ENCODE measurements around the gene MDGA2. TPM values are rescaled to one million over a fixed set of nuclear protein-coding genes. Genes with fewer than 3 reads are reported as not detected.
A peak's percentile ranks its signal among the peaks of the same experiment; 100 is the strongest.

Gene MDGA2
- total RNA-seq, 1 experiment from 2014 or later: not detected

DNA sequence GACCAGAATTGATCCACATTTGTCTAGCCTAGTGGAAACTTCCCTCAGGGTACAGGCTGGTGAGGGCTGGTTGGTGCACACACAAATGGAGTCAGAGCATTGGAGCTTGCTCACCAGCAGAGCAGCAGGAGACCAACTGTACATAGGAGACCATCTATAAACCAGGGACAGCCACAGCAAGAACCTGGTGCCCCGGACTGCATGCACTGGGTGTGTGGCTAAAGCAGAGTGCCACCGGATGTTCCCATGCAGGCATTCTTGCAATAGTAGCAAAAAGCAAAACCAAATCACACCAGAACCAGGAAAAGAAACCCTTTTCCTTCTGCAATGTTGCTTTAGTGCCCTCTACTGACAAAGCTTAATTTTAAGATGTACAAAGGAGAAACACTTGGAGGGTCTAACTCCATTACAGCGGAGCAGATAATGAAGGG, 136.4 kb downstream of the MDGA2 start:
- no peaks in the 10 kb centered on the region for H3K27me3 ChIP-seq
- no peak for DNase-seq
- H3K36me3 ChIP-seq: no peaks in the 10 kb centered on the region
- no peaks in the 10 kb centered on the region for H3K9me3 ChIP-seq
- no peak overlapping the region for H3K4me3 ChIP-seq

DNA sequence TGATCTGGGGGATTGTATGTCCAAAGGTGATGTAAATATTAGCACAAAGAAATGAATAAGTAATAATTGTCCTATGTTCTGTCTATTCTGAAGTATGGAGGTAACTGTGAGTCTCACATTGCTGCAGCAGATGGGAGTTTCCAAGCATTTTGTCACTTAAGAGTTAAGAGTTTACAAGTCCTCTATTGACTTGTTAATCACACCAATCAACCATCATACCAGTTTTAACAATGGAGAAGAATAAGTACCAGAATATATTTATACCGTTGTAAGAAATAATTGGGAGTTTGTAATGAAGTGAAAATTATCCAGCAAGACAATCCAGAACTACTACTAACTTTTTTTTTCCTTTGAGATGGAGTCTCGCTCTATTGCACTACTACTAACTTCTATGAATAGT, 139.1 kb downstream of the MDGA2 start:
- Histone ChIP-seq H3K27me3 (no peaks in the 10 kb centered on the region), H3K4me3 (no peak overlapping the region), H3K9me3 (no peaks in the 10 kb centered on the region), H3K36me3 (no peaks in the 10 kb centered on the region)
- DNase-seq: no peak

DNA sequence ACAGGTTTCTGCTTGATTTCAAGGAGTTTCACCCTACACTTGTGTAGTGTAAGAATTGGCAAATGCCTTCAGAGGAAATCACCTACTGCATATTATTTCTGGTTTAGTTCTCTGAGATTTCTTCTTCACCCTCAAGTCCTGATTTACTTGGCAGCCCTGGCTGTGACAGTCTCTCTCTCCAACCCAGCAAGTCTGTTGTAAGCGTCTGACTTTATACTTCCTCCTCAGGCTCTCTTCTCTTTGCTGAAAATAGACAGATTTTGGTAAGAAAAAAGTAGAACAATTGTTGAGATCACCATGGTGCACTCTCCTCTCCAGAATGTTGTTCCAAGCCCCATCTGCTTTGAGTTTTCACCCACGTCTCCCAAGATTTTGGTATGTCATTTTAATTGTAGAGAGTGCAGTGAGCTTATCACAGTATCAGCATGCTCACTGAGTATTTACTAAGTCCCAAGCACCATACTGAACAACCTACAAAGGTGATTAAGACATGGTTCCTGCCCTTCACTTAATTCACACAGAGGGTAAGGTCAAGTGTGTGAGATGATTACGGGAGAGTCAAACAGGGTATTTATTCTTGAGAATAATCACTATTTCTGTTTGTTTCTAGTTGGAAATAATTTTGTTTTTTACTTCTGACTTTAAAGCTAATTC, 148.7 kb downstream of the MDGA2 start:
- no peaks in the 10 kb centered on the region for H3K36me3 ChIP-seq
- H3K4me3 ChIP-seq: no peak overlapping the region
- no peaks in the 10 kb centered on the region for H3K9me3 ChIP-seq
- no peak for DNase-seq
- H3K27me3 ChIP-seq: no peaks in the 10 kb centered on the region

DNA sequence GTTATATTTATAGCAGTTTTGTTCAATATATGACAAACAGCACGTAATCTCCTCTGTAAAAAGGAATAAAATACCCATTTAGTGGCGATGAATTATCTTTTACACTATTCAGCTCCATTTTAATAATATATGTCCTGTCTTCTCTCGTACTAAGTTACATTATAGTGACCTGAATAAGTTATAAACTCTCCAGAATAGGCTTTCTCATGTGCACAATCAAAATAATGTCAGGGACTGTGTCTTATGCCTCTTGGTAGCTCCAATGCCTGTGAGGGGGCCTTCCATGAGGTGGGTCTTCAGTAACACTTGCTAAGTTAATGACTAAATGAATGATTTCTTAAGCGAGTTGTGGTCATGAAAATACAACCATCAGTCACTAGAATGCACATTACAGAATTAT, 150.9 kb downstream of the MDGA2 start:
- no peaks in the 10 kb centered on the region for H3K9me3 ChIP-seq
- H3K36me3 ChIP-seq: no peaks in the 10 kb centered on the region
- no peaks in the 10 kb centered on the region for H3K27me3 ChIP-seq
- H3K4me3 ChIP-seq: no peak overlapping the region
- DNase-seq: no peak

DNA sequence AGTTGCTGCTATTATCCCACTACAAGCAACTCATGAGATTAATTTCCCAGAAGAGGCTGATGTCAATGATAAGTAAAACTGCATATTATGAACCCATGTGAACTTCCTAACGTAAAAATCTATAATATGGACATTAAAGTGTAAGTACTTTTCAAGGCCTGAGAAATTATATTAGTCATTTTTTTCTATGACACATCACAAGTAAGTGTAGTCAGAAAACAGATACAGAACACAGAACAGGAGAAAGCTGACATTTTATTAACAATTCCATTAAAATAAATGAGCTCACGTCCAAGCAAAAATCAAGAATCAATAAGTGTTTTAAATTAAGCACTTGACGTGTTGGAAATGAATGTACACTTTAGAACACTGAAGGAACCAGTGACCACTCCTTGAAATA, 155.0 kb downstream of the MDGA2 start:
- no peaks in the 10 kb centered on the region for H3K36me3 ChIP-seq
- DNase-seq: no peak
- no peak overlapping the region for H3K4me3 ChIP-seq
- no peaks in the 10 kb centered on the region for H3K27me3 ChIP-seq
- no peaks in the 10 kb centered on the region for H3K9me3 ChIP-seq

DNA sequence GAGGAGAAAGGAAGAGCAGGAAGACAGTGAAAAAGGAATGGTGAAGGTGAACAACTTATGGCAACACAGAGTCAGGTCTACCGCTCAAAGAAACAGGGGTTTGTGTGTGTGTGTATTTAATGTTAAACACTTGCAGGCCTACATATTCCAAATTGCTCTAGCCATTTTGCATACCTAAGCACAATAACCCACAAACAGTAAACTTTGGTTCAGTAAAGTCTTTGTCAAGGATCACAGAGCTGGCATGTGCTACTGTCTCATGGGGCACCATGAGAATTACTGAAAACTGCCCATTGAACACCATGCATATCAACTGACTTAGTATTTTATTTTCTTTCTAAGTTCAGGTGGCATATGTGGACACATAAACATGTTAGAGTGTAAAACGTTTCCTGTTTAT, 163.6 kb downstream of the MDGA2 start:
- Histone ChIP-seq H3K9me3 (no peaks in the 10 kb centered on the region), H3K36me3 (no peaks in the 10 kb centered on the region), H3K4me3 (no peak overlapping the region), H3K27me3 (no peaks in the 10 kb centered on the region)
- DNase-seq: no peak

DNA sequence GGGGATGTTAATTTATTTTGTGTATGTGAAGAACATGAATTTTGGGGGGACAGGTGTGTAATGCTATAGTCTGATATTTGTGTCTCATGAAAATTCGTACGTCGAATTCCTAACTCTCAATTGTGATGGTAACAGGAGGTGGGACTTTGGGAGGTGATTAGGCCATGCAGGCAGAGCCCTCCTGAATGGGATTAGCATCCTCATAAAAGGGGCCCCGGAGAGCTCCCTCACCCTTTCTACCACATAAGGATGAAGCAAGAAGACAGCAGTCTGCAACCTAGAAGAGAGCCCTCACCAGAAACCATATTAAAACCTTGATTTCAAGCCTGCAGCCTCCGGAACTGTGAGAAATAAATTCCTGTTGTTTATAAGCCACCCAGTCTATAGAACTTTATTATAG, 165.4 kb downstream of the MDGA2 start:
- no peaks in the 10 kb centered on the region for H3K27me3 ChIP-seq
- no peaks in the 10 kb centered on the region for H3K36me3 ChIP-seq
- no peak overlapping the region for H3K4me3 ChIP-seq
- H3K9me3 ChIP-seq: no peaks in the 10 kb centered on the region
- no peak for DNase-seq

DNA sequence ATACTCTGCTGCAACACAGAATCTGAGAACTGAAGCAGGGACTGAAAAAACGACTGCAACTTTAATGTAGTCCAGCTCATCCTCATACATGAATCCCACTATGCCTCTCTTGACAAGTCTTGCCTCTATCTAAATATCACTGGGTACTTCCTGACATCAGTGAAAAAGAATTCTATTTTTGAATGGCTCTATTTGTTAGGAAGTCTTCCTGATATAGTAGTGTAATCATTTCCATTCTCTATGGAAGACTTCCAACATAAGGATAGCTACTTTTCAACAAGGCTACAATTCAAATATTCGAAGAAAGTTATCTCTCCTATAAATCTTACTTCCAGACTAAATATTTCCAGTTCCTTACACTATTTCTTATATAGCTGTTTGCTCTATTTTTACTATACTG, 167.5 kb downstream of the MDGA2 start:
- Histone ChIP-seq H3K9me3 (no peaks in the 10 kb centered on the region), H3K27me3 (no peaks in the 10 kb centered on the region), H3K36me3 (no peaks in the 10 kb centered on the region), H3K4me3 (no peak overlapping the region)
- DNase-seq: no peak

DNA sequence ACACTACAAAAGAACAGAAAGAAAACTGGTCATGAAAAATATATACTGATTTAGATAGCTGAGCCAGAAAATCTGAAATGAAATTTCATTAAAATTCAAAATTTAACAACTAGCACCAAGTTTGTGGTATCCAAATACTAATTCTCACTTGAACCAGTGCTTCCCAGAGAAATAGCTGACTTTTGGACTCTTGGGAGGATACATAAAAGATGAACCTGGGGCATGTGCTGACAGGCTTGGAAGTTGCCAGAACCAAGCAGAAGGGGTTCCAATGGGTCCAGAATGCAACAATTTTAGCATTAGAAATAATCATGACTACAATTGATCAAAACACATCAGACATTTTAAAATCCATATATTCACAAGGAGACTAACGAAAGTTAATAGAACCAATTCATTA, 175.0 kb downstream of the MDGA2 start:
- no peaks in the 10 kb centered on the region for H3K9me3 ChIP-seq
- no peaks in the 10 kb centered on the region for H3K36me3 ChIP-seq
- no peak overlapping the region for H3K4me3 ChIP-seq
- no peak for DNase-seq
- H3K27me3 ChIP-seq: no peaks in the 10 kb centered on the region

DNA sequence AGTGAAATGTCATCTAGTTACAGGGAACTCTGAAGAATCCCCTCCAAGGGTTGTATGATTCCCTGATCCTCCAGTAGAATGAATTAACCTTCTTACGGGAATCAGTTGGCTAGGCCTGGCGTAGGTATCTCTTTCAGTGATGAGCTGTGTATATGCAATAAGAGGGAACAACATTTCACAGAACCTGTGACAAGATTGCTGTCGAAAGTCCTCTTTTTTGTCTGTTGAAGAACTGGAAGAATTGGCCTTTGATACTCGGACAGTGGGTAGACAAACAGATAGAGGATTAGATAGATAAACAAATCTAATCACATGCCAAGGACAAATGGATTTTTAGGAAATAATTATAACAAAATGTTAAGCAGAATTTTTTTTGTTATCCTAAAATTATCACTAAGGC, 184.6 kb downstream of the MDGA2 start:
- Histone ChIP-seq H3K27me3 (no peaks in the 10 kb centered on the region), H3K9me3 (no peaks in the 10 kb centered on the region), H3K4me3 (no peak overlapping the region), H3K36me3 (no peaks in the 10 kb centered on the region)
- no peak for DNase-seq

DNA sequence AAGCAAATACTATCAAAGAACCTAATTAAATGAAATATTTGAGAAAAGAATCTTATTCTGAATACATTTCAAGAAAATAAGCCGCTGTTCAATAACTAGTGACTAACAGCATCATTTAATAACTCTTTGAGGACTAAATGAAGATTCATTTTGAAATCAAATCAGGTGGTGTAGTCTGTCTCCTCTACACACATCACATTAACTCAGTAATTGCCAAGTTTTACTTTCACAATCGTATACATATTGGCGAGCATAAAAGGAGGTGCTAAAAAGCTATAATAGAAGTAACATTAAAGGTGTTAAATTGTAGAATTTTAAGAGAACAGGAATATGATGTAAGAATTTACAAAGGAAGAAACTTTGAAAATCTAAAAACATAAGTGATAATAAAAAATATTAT, 185.1 kb downstream of the MDGA2 start:
- no peaks in the 10 kb centered on the region for H3K27me3 ChIP-seq
- H3K4me3 ChIP-seq: no peak overlapping the region

DNA sequence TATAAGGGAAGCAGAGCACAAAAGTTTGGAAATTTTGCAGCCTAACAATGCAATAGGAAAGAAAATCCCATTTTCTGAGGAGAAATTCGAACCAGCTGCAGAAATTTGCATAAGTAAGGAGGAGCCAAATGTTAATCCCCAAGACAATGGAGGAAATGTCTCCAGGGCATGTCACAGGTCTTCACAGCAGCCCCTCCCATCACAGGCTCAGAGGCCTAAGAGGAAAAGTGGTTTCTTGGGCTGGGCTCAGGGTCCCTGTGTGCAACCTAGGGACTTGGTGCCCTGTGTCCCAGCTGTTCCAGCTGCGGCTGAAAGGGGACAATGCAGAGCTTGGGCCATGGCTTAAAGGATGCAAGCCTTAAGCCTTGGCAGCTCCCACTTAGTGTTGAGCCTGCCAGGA, 190.0 kb downstream of the MDGA2 start:
- no peak for DNase-seq
- Histone ChIP-seq H3K36me3 (no peaks in the 10 kb centered on the region), H3K9me3 (no peaks in the 10 kb centered on the region), H3K27me3 (no peaks in the 10 kb centered on the region), H3K4me3 (no peak overlapping the region)

More for the DNA sequence above, 185.1 kb downstream of the MDGA2 start:
- H3K9me3 ChIP-seq: no peaks in the 10 kb centered on the region
- no peaks in the 10 kb centered on the region for H3K36me3 ChIP-seq
- no peak for DNase-seq

DNA sequence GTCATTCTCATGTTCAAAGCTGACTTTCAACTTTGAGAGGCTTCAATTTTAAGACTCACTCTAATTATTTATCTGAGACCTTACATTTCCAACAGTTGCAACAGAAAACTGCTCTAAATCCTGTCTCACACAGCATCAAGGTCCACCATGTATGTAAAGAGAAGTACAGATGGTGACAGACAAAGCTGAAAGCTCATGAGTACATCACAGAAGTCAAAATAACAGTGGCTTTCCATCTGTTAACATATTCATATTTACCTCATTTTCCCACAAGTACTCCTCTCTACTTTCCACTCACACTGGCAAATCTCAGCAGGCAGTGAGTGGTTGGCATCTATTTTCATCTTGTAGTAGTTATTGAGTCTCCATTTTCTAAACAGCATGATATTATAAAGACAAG, 192.0 kb downstream of the MDGA2 start:
- Histone ChIP-seq H3K36me3 (no peaks in the 10 kb centered on the region), H3K4me3 (no peak overlapping the region), H3K27me3 (no peaks in the 10 kb centered on the region), H3K9me3 (no peaks in the 10 kb centered on the region)
- no peak for DNase-seq

DNA sequence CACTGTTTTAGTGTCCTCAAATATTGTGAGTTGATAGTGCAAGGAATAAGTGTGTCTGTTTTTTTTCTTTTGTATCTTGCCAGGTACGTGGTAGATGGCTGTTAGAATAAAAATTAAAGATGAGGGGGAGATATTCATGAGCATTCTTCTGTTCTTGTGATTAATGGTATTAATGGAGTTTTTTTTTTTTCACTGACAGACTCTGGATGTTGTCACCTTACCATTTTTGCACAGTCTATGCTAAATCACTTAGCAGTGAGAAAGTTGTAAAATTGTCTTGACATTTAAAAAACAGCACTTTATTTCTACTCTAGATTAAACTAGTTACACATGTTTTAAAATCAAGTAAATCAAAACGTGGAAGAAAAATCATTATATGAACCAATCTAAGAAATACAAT, 204.3 kb downstream of the MDGA2 start:
- no peak for DNase-seq
- no peaks in the 10 kb centered on the region for H3K36me3 ChIP-seq
- no peak overlapping the region for H3K4me3 ChIP-seq
- no peaks in the 10 kb centered on the region for H3K9me3 ChIP-seq
- H3K27me3 ChIP-seq: no peaks in the 10 kb centered on the region

DNA sequence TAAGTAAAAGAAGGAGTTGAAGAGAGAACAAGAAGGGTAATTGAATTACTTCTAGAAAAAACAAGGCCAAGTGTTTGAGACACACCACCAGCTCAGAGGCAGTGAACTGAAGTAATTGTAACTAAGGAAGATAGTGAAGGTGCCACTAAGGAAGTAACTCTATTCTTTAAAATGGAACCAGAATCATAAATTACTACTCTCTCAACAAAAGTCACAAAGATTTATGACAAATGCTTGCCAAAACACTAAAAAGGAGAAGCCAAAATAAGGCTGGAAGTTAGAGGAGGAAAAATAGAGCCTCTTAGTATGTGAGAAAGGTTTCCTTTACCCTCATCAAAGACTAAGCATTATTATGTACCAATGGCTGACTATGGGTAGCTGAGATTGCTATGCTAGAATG, 208.5 kb downstream of the MDGA2 start:
- Histone ChIP-seq H3K9me3 (no peaks in the 10 kb centered on the region), H3K4me3 (no peak overlapping the region), H3K27me3 (no peaks in the 10 kb centered on the region), H3K36me3 (no peaks in the 10 kb centered on the region)
- no peak for DNase-seq

DNA sequence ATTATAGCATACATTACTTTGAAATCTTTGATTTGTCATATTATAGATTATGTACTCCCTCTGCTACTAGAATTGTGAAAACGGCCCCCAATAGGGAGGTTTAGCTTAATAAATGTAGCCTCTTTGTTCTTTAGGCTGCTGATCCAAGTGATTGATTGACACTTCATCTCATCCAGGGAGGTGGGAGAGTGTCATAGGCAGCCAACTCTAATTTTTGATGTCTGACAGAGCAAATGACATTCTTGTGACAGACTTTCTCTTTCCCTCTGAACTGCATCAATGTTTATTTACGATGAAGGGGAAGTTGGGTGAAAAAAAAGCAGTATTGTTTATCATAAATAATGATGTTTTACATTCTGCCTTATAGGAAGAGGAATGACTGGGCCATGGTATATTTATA, 221.4 kb downstream of the MDGA2 start:
- no peak overlapping the region for H3K4me3 ChIP-seq
- H3K36me3 ChIP-seq: no peaks in the 10 kb centered on the region
- no peaks in the 10 kb centered on the region for H3K27me3 ChIP-seq
- no peak for DNase-seq
- H3K9me3 ChIP-seq: no peaks in the 10 kb centered on the region

DNA sequence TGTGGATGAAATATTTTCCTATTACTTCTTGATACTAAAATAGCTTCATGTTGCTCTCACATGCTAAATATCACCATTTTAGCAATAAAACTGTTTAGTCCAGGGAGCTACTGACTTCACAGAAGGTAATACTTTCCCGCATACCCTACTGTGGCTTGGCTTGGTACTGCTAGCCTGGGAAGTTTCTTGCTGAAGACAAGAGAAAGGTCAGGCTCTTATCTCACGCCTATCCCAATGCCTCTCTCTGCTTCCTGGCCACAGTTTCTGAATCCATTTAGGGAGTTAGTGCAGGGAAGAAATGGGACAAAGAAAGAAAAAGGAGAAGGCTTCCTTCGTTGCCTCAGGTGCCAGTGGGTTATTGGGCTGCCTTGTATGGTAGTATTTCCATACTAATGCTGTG, 228.3 kb downstream of the MDGA2 start:
- DNase-seq: no peak
- Histone ChIP-seq H3K4me3 (no peak overlapping the region), H3K27me3 (no peaks in the 10 kb centered on the region), H3K36me3 (no peaks in the 10 kb centered on the region), H3K9me3 (no peaks in the 10 kb centered on the region)

DNA sequence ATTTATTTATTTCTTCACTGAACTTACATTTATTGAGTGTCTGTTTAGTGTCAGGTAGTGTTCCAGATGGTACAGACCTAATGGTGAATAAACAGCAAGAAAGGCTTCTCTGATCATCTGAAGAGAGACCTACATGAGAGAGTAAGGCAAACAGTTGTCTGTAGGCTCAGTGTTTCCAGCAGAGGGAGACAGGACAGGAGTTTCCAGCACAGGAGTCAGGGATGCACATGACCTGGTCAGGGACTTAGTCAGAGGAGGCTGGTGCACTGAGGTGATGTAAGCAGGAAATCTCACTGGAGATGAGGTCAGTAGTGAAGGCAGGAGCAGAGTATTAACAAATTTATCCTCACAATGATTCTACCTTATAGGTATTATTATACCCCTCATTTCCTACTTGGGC, 233.2 kb downstream of the MDGA2 start:
- Histone ChIP-seq H3K27me3 (no peaks in the 10 kb centered on the region), H3K36me3 (no peaks in the 10 kb centered on the region), H3K9me3 (no peaks in the 10 kb centered on the region), H3K4me3 (no peak overlapping the region)
- DNase-seq: peak; percentile 27

DNA sequence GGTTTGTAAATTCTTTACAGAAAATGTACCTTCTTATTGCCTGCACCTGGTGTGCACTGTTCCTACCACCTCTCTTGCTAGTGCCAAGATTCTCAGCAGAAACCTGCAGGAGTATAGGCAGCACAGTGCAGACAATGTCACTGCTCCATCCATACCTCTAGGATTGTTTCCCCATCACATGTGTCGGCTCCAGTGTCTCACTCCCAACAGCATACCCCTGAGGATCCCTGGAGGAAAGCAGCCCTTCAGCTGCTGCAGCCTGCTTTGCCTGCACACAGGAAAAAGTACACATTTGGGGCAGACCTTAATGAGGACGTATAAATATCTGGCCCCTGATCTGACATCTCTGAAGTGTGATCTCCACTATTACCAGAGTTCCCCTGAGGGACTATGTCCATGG, 235.5 kb downstream of the MDGA2 start:
- no peak overlapping the region for H3K4me3 ChIP-seq
- no peaks in the 10 kb centered on the region for H3K36me3 ChIP-seq
- no peaks in the 10 kb centered on the region for H3K9me3 ChIP-seq
- H3K27me3 ChIP-seq: no peaks in the 10 kb centered on the region
- no peak for DNase-seq

Data from MG63 (cell line).